Naive B cell (primary cell): ENCODE results near the gene GNB1. TPM values are rescaled to one million over a fixed set of nuclear protein-coding genes. Genes with fewer than 3 reads are reported as not detected.

ENCODE experiments used
- ATAC-seq, 2 donors: fragments of 150-1000 bp; cut with Tn5 transposase; 2 replicates each; pipeline ENCODE4 v1.10.0; 2021; ENCODE audit warnings: low read depth in 2 of 2, mild to moderate bottlenecking in 2 of 2, moderate library complexity in 2 of 2
- DNase-seq: peaks from one replicate; pipeline ENCODE4 v3.0.0; 2022
- H3K27ac Mint-ChIP-seq, 6 donors: one replicate each; pipeline ENCODE4 v1.8.0; 2020 to 2022; ENCODE audit warnings: mild to moderate bottlenecking in 6 of 6, mixed read lengths in 6 of 6, moderate library complexity in 5 of 6, inconsistent platforms in 2 of 6
- H3K27me3 Mint-ChIP-seq, 3 donors: one replicate each; pipeline ENCODE4 v1.8.0; 2021 to 2022; ENCODE audit warnings: mixed read lengths in 3 of 3, mild to moderate bottlenecking in 1 of 3
- H3K36me3 Mint-ChIP-seq, 2 donors: one replicate each; pipeline ENCODE4 v1.8.0; 2020 to 2022; ENCODE audit warnings: mixed read lengths in 2 of 2, inconsistent platforms in 1 of 2, mild to moderate bottlenecking in 1 of 2
- H3K4me1 Mint-ChIP-seq, 3 donors: one replicate each; pipeline ENCODE4 v1.8.0; 2020 to 2022; ENCODE audit warnings: mixed read lengths in 3 of 3, inconsistent platforms in 1 of 3, mild to moderate bottlenecking in 1 of 3, moderate library complexity in 1 of 3
- H3K4me3 Mint-ChIP-seq, 8 donors: one replicate each; pipeline ENCODE4 v1.8.0; 2020 to 2022; ENCODE audit warnings: mild to moderate bottlenecking in 8 of 8, mixed read lengths in 8 of 8, moderate library complexity in 8 of 8, inconsistent platforms in 2 of 8
- H3K9me3 Mint-ChIP-seq, 7 donors: one replicate each; pipeline ENCODE4 v1.8.0; 2020 to 2022; ENCODE audit warnings: mixed read lengths in 7 of 7, mild to moderate bottlenecking in 5 of 7, inconsistent platforms in 2 of 7, moderate library complexity in 1 of 7
- polyA plus RNA-seq, 6 donors: library from polyadenylated mRNA; unstranded; fragments of 300-500 nt; fragmentation: Illumina TruSeq; gene quantifications; one replicate each; pipeline ENCODE4 v1.2.3, GENCODE V29; 2021; ENCODE audit warnings: low read depth in 6 of 6

GNB1 gene
- polyA plus RNA-seq, 6 donors from 2014 or later, result 57.9 to 131 (median 92.3) TPM

DNA sequence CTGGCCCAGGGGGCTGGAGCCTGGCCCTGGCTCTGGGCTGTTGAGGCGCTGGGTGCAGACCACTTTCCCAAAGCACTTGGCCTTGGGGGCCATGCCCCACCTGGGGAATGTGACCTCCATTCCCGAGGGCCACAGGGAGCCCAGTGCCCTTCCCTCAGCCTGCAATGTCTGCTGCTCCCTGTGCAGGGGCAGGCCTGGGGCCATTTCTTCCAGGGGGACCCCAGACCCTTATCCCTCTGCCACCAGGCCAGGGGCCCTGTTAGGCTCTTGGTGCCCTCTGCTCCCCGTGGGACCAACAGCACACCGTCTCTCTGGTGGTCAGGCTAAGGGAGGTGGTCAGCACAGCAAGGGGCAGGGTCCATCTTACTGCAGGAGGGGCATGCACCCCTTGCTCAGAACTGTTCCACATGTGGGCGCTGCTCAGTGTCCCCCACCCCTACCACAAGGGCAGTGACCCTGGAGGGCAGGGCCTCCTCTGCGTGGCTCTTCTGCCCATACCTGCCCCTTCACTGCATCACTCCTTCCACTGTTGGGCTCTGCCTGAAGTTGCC lies 29.2 kb upstream of the GNB1 start:
- H3K4me1 Mint-ChIP-seq, result peaks cover 0 to 5% (median 2%) of the 10 kb centered on the region in 3 donors
- peaks cover 0 to 20% (median 0%) of the 10 kb centered on the region in 3 donors for H3K27me3 Mint-ChIP-seq
- H3K36me3 Mint-ChIP-seq, result no peaks in the 10 kb centered on the region
- peak overlapping the region in 2 of 6 donors; percentile 76 to 92 for H3K27ac Mint-ChIP-seq
- peak overlapping the region in 5 of 8 donors; percentile 9 to 74 (median 10) for H3K4me3 Mint-ChIP-seq
- DNase-seq (no peak), ATAC-seq (no peak)
- peaks cover 0 to 2% (median 0%) of the 10 kb centered on the region in 7 donors for H3K9me3 Mint-ChIP-seq

- DNase-seq (peak; percentile 100), ATAC-seq (peak; percentile 83)
- Mint-ChIP-seq H3K27me3 (peaks cover 0 to 14% (median 0%) of the 10 kb centered on the region in 3 donors), H3K4me1 (peaks cover 0 to 5% (median under 1%) of the 10 kb centered on the region in 3 donors), H3K9me3 (peaks cover 0 to 2% (median 0%) of the 10 kb centered on the region in 7 donors), H3K27ac (peak overlapping the region in 4 of 6 donors; percentile 27 to 92 (median 82)), H3K4me3 (peak overlapping the region; percentile 40 to 81 (median 71)), H3K36me3 (no peaks in the 10 kb centered on the region)
These were observed 28.6 kb upstream of the GNB1 start for GRCh38 chr1:1919304-1920056.

GRCh38 chr1:1918901-1919303 lies 28.0 kb upstream of the GNB1 start, which contains the start of gene TMEM52:
TSS of gene TMEM52 (minus strand) at chr1:1919279. CDS start at chr1:1919265, 14 bp downstream.
- no peaks in the 10 kb centered on the region for H3K36me3 Mint-ChIP-seq
- peaks cover 0 to 5% (median 0%) of the 10 kb centered on the region in 3 donors for H3K4me1 Mint-ChIP-seq
- peak within 1 kb of the TSS in 4 of 6 donors; percentile 27 to 92 (median 82) for H3K27ac Mint-ChIP-seq
- H3K4me3 Mint-ChIP-seq, result peak within 1 kb of the TSS; percentile 44 to 81 (median 71)
- H3K9me3 Mint-ChIP-seq, result peaks cover 0 to 2% (median 0%) of the 10 kb centered on the region in 7 donors
- peaks cover 0 to 13% (median 2%) of the 10 kb centered on the region in 3 donors for H3K27me3 Mint-ChIP-seq
- ATAC-seq (peak; percentile 21 to 32), DNase-seq (no peak)

- Mint-ChIP-seq H3K36me3 (no peaks in the 10 kb centered on the region), H3K4me1 (peaks cover 0 to 5% (median 3%) of the 10 kb centered on the region in 3 donors)
These were observed 27.4 kb upstream of the GNB1 start for GRCh38 chr1:1917995-1918900.

GRCh38 chr1:1917304-1917976 lies 26.6 kb upstream of the GNB1 start:
- H3K9me3 Mint-ChIP-seq, result peaks cover 0 to 2% (median 0%) of the 10 kb centered on the region in 7 donors
- H3K27me3 Mint-ChIP-seq, result peaks cover 0 to 8% (median 6%) of the 10 kb centered on the region in 3 donors
- DNase-seq, result no peak
- H3K4me3 Mint-ChIP-seq, result peak overlapping the region in 7 of 8 donors; percentile 52 to 69 (median 55)
- peaks cover 0 to 5% (median 3%) of the 10 kb centered on the region in 3 donors for H3K4me1 Mint-ChIP-seq
- ATAC-seq, result no peak
- no peaks in the 10 kb centered on the region for H3K36me3 Mint-ChIP-seq
- no peak overlapping the region for H3K27ac Mint-ChIP-seq

More at GRCh38 chr1:1917995-1918900, 27.4 kb upstream of the GNB1 start:
- peaks cover 0 to 13% (median 8%) of the 10 kb centered on the region in 3 donors for H3K27me3 Mint-ChIP-seq
- H3K27ac Mint-ChIP-seq, result no peak overlapping the region
- ATAC-seq (no peak), DNase-seq (no peak)
- peaks cover 0 to 2% (median 0%) of the 10 kb centered on the region in 7 donors for H3K9me3 Mint-ChIP-seq
- H3K4me3 Mint-ChIP-seq, result peak overlapping the region; percentile 50 to 80 (median 55)

- Mint-ChIP-seq H3K27me3 (peaks cover 0 to 8% (median 5%) of the 10 kb centered on the region in 3 donors), H3K4me3 (peak overlapping the region in 2 of 8 donors; percentile 24 to 34), H3K27ac (peak overlapping the region in 1 of 6 donors; percentile 16), H3K9me3 (peaks cover 0 to 2% (median 0%) of the 10 kb centered on the region in 7 donors), H3K4me1 (peaks cover 0 to 5% (median 3%) of the 10 kb centered on the region in 3 donors), H3K36me3 (no peaks in the 10 kb centered on the region)
- no peak for DNase-seq
- ATAC-seq, result no peak
These were observed 26.0 kb upstream of the GNB1 start for GRCh38 chr1:1916851-1917251.

DNA sequence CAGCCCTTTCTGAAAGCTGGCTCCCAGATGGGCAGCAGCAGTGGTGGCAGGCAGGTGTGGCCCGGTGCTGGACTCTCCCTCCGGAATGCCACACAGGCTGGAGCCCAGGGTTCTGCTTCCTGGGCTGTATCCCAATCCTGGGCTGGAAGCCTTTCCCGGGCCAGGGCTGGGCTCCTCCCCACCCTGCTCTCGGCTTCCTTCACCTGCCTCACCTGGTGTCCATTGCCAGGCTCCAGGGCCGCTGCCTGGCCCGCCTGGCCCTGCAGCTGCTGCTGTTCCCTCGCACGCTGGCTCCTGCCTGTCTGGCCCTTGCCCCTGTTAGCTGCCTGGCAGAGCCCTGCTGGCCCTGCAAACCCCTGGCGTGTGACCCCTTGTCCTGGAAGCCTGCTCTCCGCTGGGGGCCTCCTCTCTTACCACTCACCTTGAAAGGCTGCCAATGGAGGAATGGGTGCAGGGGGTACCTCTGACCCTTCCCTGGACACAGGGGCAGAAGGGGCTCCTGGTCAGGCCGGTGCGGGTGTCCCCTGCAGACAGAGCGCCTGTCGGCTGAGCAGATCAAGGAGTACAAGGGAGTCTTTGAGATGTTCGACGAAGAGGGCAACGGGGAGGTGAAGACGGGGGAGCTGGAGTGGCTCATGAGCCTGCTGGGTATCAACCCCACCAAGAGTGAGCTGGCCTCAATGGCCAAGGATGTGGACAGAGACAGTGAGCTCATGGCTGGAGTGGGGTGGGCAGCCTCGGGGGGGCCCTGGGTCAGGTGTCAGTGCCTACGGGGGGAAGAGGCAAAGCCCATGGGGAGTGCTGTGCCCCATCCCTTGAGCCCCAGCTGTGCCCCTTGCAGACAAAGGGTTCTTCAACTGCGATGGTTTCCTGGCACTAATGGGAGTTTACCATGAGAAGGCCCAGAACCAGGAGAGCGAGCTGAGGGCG lies 25.3 kb upstream of the GNB1 start:
- Mint-ChIP-seq H3K27ac (peak overlapping the region in 1 of 6 donors; percentile 73), H3K4me3 (peak overlapping the region in 2 of 8 donors; percentile 24 to 57), H3K27me3 (peaks cover 0 to 8% (median 5%) of the 10 kb centered on the region in 3 donors), H3K4me1 (peaks cover 0 to 5% (median 3%) of the 10 kb centered on the region in 3 donors), H3K36me3 (no peaks in the 10 kb centered on the region), H3K9me3 (peaks cover 0 to 2% (median 0%) of the 10 kb centered on the region in 7 donors)
- DNase-seq (no peak), ATAC-seq (no peak)

- no peaks in the 10 kb centered on the region for H3K36me3 Mint-ChIP-seq
- ATAC-seq, result no peak
- peaks cover 0 to 8% (median 5%) of the 10 kb centered on the region in 3 donors for H3K27me3 Mint-ChIP-seq
- no peak within 1 kb of the TSS for H3K4me3 Mint-ChIP-seq
- H3K9me3 Mint-ChIP-seq, result peaks cover 0 to 2% (median 0%) of the 10 kb centered on the region in 7 donors
- no peak for DNase-seq
- H3K4me1 Mint-ChIP-seq, result peaks cover 3 to 9% (median 7%) of the 10 kb centered on the region in 3 donors
- no peak within 1 kb of the TSS for H3K27ac Mint-ChIP-seq
These were observed 24.2 kb upstream of the GNB1 start, which contains the start of gene CALML6 for GRCh38 chr1:1914971-1915692. TSS of gene CALML6 (plus strand) at chr1:1915260. CDS start at chr1:1915281, 21 bp downstream.

GRCh38 chr1:1914101-1914970 lies 23.4 kb upstream of the GNB1 start:
- Mint-ChIP-seq H3K27ac (no peak overlapping the region), H3K27me3 (peaks cover 0 to 8% (median 5%) of the 10 kb centered on the region in 3 donors), H3K4me3 (no peak overlapping the region), H3K4me1 (peaks cover 8 to 14% (median 11%) of the 10 kb centered on the region in 3 donors), H3K9me3 (peaks cover 0 to under 1% (median 0%) of the 10 kb centered on the region in 7 donors), H3K36me3 (no peaks in the 10 kb centered on the region)
- DNase-seq, result no peak
- no peak for ATAC-seq

GRCh38 chr1:1911350-1912041 lies 20.6 kb upstream of the GNB1 start:
- H3K9me3 Mint-ChIP-seq, result no peaks in the 10 kb centered on the region
- peak overlapping the region in 5 of 8 donors; percentile 34 to 78 (median 35) for H3K4me3 Mint-ChIP-seq
- peaks cover 0 to 8% (median 5%) of the 10 kb centered on the region in 3 donors for H3K27me3 Mint-ChIP-seq
- no peaks in the 10 kb centered on the region for H3K36me3 Mint-ChIP-seq
- peaks cover 8 to 19% (median 13%) of the 10 kb centered on the region in 3 donors for H3K4me1 Mint-ChIP-seq
- peak overlapping the region in 4 of 6 donors; percentile 44 to 94 (median 68) for H3K27ac Mint-ChIP-seq
- DNase-seq, result no peak
- ATAC-seq, result no peak
